Right hindlimb (tissue), 1 donor: Measurements from ENCODE around the gene TSSK2.

Source experiments
- DNase-seq: peaks from one replicate; pipeline ENCODE4 v3.0.0-alpha.2; 2018

TSSK2 gene

GRCh38 chr22:19106886-19107729, 24.0 kb upstream of the TSSK2 start:
- DNase-seq, result no peak

GRCh38 chr22:19107730-19108074, 23.4 kb upstream of the TSSK2 start:
- DNase-seq, result no peak

- no peak for DNase-seq
These were observed 22.3 kb upstream of the TSSK2 start for GRCh38 chr22:19108807-19109197.

- DNase-seq, result no peak
These were observed 21.7 kb upstream of the TSSK2 start for GRCh38 chr22:19109198-19110063.

- no peak for DNase-seq
These were observed 21.0 kb upstream of the TSSK2 start for GRCh38 chr22:19110064-19110458.

GRCh38 chr22:19110646-19111045, 20.5 kb upstream of the TSSK2 start:
- no peak for DNase-seq

- no peak for DNase-seq
These were observed 20.0 kb upstream of the TSSK2 start for GRCh38 chr22:19111140-19111539.

GRCh38 chr22:19111584-19111983, 19.5 kb upstream of the TSSK2 start:
- DNase-seq, result no peak

GRCh38 chr22:19113429-19113828, 17.7 kb upstream of the TSSK2 start:
- no peak for DNase-seq

- no peak for DNase-seq
These were observed 16.0 kb upstream of the TSSK2 start for GRCh38 chr22:19114984-19115552.

GRCh38 chr22:19115628-19116027, 15.5 kb upstream of the TSSK2 start:
- no peak for DNase-seq

- DNase-seq, result no peak
These were observed 14.0 kb upstream of the TSSK2 start for GRCh38 chr22:19117111-19117512.

GRCh38 chr22:19118329-19118880, 12.7 kb upstream of the TSSK2 start:
- no peak for DNase-seq

GRCh38 chr22:19119949-19120348, 11.2 kb upstream of the TSSK2 start:
- no peak for DNase-seq

GRCh38 chr22:19120829-19121630, 10.1 kb upstream of the TSSK2 start:
- DNase-seq, result no peak

GRCh38 chr22:19121631-19122142, 9.4 kb upstream of the TSSK2 start:
- peak; percentile 59 for DNase-seq

- peak; percentile 98 for DNase-seq
These were observed 8.9 kb upstream of the TSSK2 start, which contains the start of gene DGCR2 for GRCh38 chr22:19122143-19122751. Gene DGCR2 (minus strand): TSS chr22:19122412. CDS start chr22:19122206, 206 bp downstream.

GRCh38 chr22:19122752-19123492, 8.2 kb upstream of the TSSK2 start:
- no peak for DNase-seq

GRCh38 chr22:19123936-19124335, 7.2 kb upstream of the TSSK2 start:
- DNase-seq, result no peak

- DNase-seq, result no peak
These were observed 6.7 kb upstream of the TSSK2 start for GRCh38 chr22:19124377-19124776.

GRCh38 chr22:19125011-19125410, 6.1 kb upstream of the TSSK2 start:
- no peak for DNase-seq
